LNCaP clone FGC (cell line): Measurements from ENCODE around the gene RTL3.
"Not testable (repeated sequence)": the region's sequence is repeated elsewhere in the genome, so short reads cannot be mapped to it uniquely, and the experiment has no call there.

Experiments used
- DNase-seq: peaks from one replicate; pipeline ENCODE4 v3.0.0-alpha.2; 2011; ENCODE audit warnings: low read depth
- H3K4me3 ChIP-seq: 2 replicates; pipeline ENCODE4 v1.5.1; 2011; ENCODE audit warnings: mild to moderate bottlenecking, low read depth, low read length, control low read depth
- TF ChIP-seq, protein P1 (sequence below): IDR thresholded peaks from 2 replicates; pipeline ENCODE4 v1.5.1; 2012; ENCODE audit warnings: mild to moderate bottlenecking; ENCODE audit not compliant: control insufficient read depth, insufficient read depth; ENCODE audit errors: extremely low read depth

Gene RTL3

DNA sequence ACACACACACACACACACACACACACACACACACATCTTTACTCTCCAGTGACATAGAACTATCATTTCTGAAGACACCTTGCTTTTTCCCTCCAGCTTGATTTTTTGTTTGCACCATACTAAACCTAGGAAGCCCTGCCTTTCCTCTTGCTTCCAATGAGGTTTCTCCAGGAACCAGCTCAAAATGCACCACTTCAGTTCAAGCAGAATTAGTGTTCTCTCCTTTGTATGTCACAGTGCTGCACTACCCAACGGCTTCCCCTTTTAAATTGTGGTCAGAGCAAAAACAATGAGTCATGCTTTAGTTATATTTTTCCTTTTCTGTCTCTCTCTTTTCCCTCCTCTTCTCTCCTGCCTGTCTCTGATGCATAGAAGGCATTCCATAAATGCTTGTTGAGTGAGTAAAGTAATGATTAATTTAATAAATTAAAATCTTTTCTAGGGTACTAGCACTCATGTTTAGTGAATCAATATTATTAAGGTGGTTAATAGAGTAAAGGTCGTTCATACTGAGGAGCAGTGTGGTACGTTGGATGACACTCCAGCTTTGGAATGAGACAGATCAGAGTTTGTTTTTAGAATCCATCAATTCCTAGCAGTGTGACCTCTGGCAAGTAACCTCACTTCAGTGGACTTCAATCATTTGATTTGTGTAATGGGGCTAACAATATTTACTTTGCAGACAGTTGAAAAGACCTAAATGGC, 5.9 kb downstream of the RTL3 start:
- no peak for DNase-seq
- H3K4me3 ChIP-seq, result no peak overlapping the region
- TF ChIP-seq, protein P1, sequence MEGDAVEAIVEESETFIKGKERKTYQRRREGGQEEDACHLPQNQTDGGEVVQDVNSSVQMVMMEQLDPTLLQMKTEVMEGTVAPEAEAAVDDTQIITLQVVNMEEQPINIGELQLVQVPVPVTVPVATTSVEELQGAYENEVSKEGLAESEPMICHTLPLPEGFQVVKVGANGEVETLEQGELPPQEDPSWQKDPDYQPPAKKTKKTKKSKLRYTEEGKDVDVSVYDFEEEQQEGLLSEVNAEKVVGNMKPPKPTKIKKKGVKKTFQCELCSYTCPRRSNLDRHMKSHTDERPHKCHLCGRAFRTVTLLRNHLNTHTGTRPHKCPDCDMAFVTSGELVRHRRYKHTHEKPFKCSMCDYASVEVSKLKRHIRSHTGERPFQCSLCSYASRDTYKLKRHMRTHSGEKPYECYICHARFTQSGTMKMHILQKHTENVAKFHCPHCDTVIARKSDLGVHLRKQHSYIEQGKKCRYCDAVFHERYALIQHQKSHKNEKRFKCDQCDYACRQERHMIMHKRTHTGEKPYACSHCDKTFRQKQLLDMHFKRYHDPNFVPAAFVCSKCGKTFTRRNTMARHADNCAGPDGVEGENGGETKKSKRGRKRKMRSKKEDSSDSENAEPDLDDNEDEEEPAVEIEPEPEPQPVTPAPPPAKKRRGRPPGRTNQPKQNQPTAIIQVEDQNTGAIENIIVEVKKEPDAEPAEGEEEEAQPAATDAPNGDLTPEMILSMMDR, result no peak

GRCh38 chrX:78650906-78651437, 8.2 kb downstream of the RTL3 start:
- no peak for DNase-seq
- no peak overlapping the region for H3K4me3 ChIP-seq
- TF ChIP-seq, protein P1, result no peak

- no peak overlapping the region for H3K4me3 ChIP-seq
- no peak for DNase-seq
These were observed 15.3 kb downstream of the RTL3 start for GRCh38 chrX:78643874-78644273.

DNA sequence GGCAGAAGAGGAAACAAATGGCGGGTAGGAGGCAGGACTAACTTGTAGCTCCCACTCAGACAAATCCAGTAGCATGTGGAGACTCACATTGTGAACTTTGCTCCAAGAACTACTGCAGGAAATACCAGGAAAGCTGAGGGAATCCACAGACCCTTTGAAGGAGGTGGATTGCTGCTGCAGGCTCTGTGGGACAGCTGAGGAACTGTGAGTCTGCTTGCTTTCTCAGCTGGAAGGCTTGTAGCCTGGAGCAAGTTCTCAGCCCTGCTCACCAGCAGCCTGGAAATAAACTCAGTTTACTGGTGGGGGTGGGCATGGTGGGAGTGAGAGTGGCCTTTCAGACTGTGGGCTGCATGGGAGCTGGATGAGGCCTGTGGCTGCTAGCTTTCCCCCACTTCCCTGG, 16.0 kb downstream of the RTL3 start:
- no peak overlapping the region for H3K4me3 ChIP-seq
- no peak for DNase-seq
- TF ChIP-seq, protein P1, result no peak

More at GRCh38 chrX:78643874-78644273, 15.3 kb downstream of the RTL3 start:
- TF ChIP-seq, protein P1, result no peak

- not testable (repeated sequence) for DNase-seq, H3K4me3 ChIP-seq
These were observed 23.0 kb downstream of the RTL3 start for GRCh38 chrX:78636096-78636495.

DNA sequence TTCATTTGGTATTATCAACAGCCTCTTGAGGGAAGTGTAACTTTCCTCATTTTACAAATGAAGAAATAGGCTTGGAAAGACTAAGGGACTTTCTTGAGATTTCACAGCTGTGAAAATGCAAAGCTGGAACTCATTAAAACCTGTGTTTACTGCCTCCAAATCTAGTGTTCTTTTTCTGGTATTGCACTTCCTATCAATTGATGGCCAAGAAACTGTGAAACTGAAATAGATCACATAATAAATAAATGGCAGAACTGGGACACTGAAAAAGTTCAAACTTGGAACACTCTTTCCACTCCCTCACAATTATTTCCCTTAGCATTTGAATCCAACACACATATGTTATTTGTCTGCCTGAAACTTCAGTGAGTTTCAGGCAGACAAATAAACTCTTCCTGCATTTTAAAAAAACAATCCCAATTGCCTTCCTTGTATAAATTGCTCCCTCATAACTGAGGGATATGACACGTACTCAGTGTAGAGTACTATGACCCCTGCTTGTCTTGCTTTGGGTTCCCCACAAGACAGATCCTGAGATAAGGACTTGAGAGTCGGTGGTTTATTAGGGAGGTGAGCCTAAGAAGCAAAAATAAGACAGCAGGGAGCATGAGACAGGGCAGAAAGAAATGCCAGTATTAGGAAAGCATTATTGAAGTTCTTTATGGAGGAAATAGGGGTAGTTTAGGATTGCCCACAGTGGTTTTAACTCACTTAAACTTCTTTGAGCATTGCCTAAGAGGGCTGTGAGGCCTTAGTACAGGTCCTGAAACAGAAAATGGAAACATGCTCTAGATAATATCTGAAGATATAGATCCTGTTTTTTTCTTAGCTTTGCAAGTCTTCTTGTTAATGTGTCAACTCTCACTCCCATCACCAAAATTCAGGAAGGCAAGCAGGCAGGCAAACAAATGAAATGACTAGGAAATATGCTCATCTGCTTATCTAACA, 33.9 kb downstream of the RTL3 start:
- TF ChIP-seq, protein P1, result no peak

DNA sequence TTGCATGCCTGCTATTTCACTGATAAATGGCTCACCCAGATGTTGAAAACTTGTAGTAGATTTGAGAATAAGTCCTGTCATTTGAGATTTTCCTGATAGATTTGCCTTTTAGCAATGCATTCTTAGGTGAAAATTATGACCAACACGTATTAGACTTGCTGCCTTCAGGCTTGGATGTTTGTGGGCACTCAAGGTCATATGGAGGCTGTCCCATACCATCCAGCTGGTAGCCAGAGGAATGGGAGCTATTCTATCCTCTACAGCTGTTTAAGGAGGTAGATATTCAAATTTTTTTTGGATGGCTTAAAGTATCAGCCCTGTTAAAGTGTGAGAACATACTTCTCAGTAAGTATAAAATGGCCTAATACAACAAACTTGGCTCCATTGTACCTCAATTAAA, 34.7 kb downstream of the RTL3 start:
- DNase-seq, result no peak
- no peak overlapping the region for H3K4me3 ChIP-seq
- TF ChIP-seq, protein P1, result no peak

More for the DNA sequence above, 33.9 kb downstream of the RTL3 start:
- DNase-seq, result no peak
- H3K4me3 ChIP-seq, result no peak overlapping the region
